HepG2 (cell line): ENCODE results near the gene AP4M1. TPM values are rescaled to one million over a fixed set of nuclear protein-coding genes. Genes with fewer than 3 reads are reported as not detected.
A peak's percentile ranks its signal among the peaks of the same experiment; 100 is the strongest.

Source experiments
- AKNA ChIP-seq: sonication (generic); formaldehyde crosslinking; IDR thresholded peaks from 2 replicates; pipeline ENCODE4 v1.4.0; 2020; ENCODE audit warnings: missing genetic modification reagents, borderline replicate concordance
- ASH2L ChIP-seq: fragments of 300-600, 200-600 bp; sonication (generic); IDR thresholded peaks from 2 replicates; pipeline ENCODE4 v1.7.0; 2017; ENCODE audit warnings: low read depth, mild to moderate bottlenecking, moderate library complexity, mixed read lengths, low read length; ENCODE audit not compliant: insufficient read length
- E2F2 ChIP-seq: sonication (generic); formaldehyde crosslinking; IDR thresholded peaks from 2 replicates; pipeline ENCODE4 v1.4.0; 2020; ENCODE audit warnings: missing genetic modification reagents, borderline replicate concordance
- GLMP ChIP-seq: sonication (generic); formaldehyde crosslinking; IDR thresholded peaks from 2 replicates; pipeline ENCODE4 v1.9.0; 2021; ENCODE audit warnings: missing genetic modification reagents, mild to moderate bottlenecking, borderline replicate concordance
- HDAC6 ChIP-seq: fragments of 200-600 bp; sonication (generic); IDR thresholded peaks from 2 replicates; pipeline ENCODE4 v1.7.0; 2017; ENCODE audit warnings: mild to moderate bottlenecking, antibody characterized with exemption, low read length, low read depth
- HOXA3 ChIP-seq: sonication (generic); formaldehyde crosslinking; IDR thresholded peaks from 2 replicates; pipeline ENCODE4 v1.5.0; 2020; ENCODE audit warnings: missing genetic modification reagents
- NFYC ChIP-seq: IDR thresholded peaks from 2 replicates; pipeline ENCODE4 v1.6.1; 2016; ENCODE audit warnings: missing genetic modification reagents, missing compliant biosample characterization
- STAT6 ChIP-seq: sonication (generic); formaldehyde crosslinking; IDR thresholded peaks from 2 replicates; pipeline ENCODE4 v1.4.0; 2020; ENCODE audit warnings: missing genetic modification reagents, mild to moderate bottlenecking, borderline replicate concordance
- TBP ChIP-seq: sonication (generic); formaldehyde crosslinking; IDR thresholded peaks from 2 replicates; pipeline ENCODE4 v1.5.0; 2020; ENCODE audit warnings: missing genetic modification reagents
- XBP1 ChIP-seq: sonication (generic); formaldehyde crosslinking; IDR thresholded peaks from 2 replicates; pipeline ENCODE4 v1.5.0; 2020; ENCODE audit warnings: missing genetic modification reagents
- ZBTB33 ChIP-seq: sonication (generic); formaldehyde crosslinking; IDR thresholded peaks from 2 replicates; pipeline ENCODE4 v1.4.0; 2020; ENCODE audit warnings: missing genetic modification reagents
- ZNF12 ChIP-seq: sonication (generic); formaldehyde crosslinking; IDR thresholded peaks from 2 replicates; pipeline ENCODE4 v1.5.0; 2020; ENCODE audit warnings: missing genetic modification reagents
- ZNF280B ChIP-seq: sonication (generic); formaldehyde crosslinking; IDR thresholded peaks from 2 replicates; pipeline ENCODE4 v1.5.0; 2020; ENCODE audit warnings: missing genetic modification reagents, mild to moderate bottlenecking, borderline replicate concordance
- ZZZ3 ChIP-seq: sonication (generic); formaldehyde crosslinking; IDR thresholded peaks from 2 replicates; pipeline ENCODE4 v1.4.0; 2020; ENCODE audit warnings: missing genetic modification reagents, mild to moderate bottlenecking, borderline replicate concordance
- polyA plus RNA-seq, 8 experiments: library from polyadenylated mRNA; depleted of rRNA in 3 of 8; stranded (reverse) in 7 of 8; unstranded in 1 of 8; fragments of >200 nt; fragmentation: Illumina TruSeq in 4 of 8; extraction: Trizol in 4 of 8; gene quantifications; 2 replicates each; pipeline versions ENCODE4 v1.2.1 to v1.2.3, GENCODE V29; 2011 to 2016; ENCODE audit warnings: low read depth in 4 of 8, missing spikeins in 1 of 8, mixed read lengths in 1 of 8; ENCODE audit not compliant: insufficient read depth in 1 of 8
- total RNA-seq, 5 experiments: library from RNA; depleted of rRNA; stranded (reverse); fragments of >200 nt; fragmentation: Illumina TruSeq; extraction: Trizol; gene quantifications; 2 replicates each; pipeline ENCODE4 v1.2.3, GENCODE V29; 2016; ENCODE audit warnings: low read depth in 1 of 5

AP4M1 gene
- total and polyA plus RNA-seq, 2 of the 13 experiments (the other 11 are each of a cell fraction or from before 2014, with no cell fraction given) = 6.3 to 9.7 TPM

GRCh38 chr7:100148559-100149328, 47.3 kb downstream of the AP4M1 start, which contains the start of gene LAMTOR4 (continued):
- no peak for TF ChIP-seq ZBTB33 (CRISPR knock-in tag)
- TF ChIP-seq HDAC6 = no peak
- 0 out of 2 replicates have a peak, but pooled peaks have one; percentile 2 for TF ChIP-seq ZNF280B (CRISPR knock-in tag)
- no peak for TF ChIP-seq ZNF12
- TF ChIP-seq XBP1 = no peak
- peak; percentile 58 for TF ChIP-seq ASH2L
- no peak for TF ChIP-seq AKNA (CRISPR knock-in tag)
- no peak for TF ChIP-seq TBP
- TF ChIP-seq NFYC = peak; percentile 97
- no peak for TF ChIP-seq STAT6
- TF ChIP-seq HOXA3 = peak; percentile 58; the same call in 1 of the 2 replicates
- no peak for TF ChIP-seq GLMP (CRISPR knock-in tag)
- TF ChIP-seq ZZZ3 (CRISPR knock-in tag) = no peak
- TF ChIP-seq E2F2 (CRISPR knock-in tag) = no peak
